GM12865 (cell line): ENCODE data around the gene HNRNPA3.
"Not testable (repeated sequence)": the region's sequence is repeated elsewhere in the genome, so short reads cannot be mapped to it uniquely, and the experiment has no call there.

Source experiments
- DNase-seq: peaks from one replicate; pipeline ENCODE4 v3.0.0; 2010; ENCODE audit warnings: low read depth
- H3K4me3 ChIP-seq: 2 replicates; pipeline ENCODE4 v1.5.1; 2011; ENCODE audit warnings: mild to moderate bottlenecking, low read depth, low read length, control low read depth
- CTCF ChIP-seq: IDR thresholded peaks from 2 replicates; pipeline ENCODE4 v1.5.1; 2011; ENCODE audit warnings: low read length, control low read depth, low read depth, inconsistent platforms; ENCODE audit not compliant: insufficient read depth; ENCODE audit errors: missing control alignments

Gene HNRNPA3

GRCh38 chr2:177262958-177263450 is 50.4 kb downstream of the HNRNPA3 start:
- no peak for TF ChIP-seq CTCF
- peak overlapping the region; percentile 91 for H3K4me3 ChIP-seq
- no peak for DNase-seq

- peak; percentile 90 for TF ChIP-seq CTCF
These were observed 51.0 kb downstream of the HNRNPA3 start for GRCh38 chr2:177263451-177264208.

GRCh38 chr2:177264209-177264692 is 51.7 kb downstream of the HNRNPA3 start:
- H3K4me3 ChIP-seq = peak overlapping the region; percentile 91
- DNase-seq = no peak
- no peak for TF ChIP-seq CTCF

More at GRCh38 chr2:177263451-177264208, 51.0 kb downstream of the HNRNPA3 start:
- peak overlapping the region; percentile 91 for H3K4me3 ChIP-seq
- DNase-seq = peak; percentile 97

GRCh38 chr2:177264693-177265587 is 52.3 kb downstream of the HNRNPA3 start, which contains the start of gene NFE2L2:
TSS of gene NFE2L2 (minus strand) at chr2:177264727. CDS start at chr2:177264576, 151 bp downstream.
- peak; percentile 95 for DNase-seq
- TF ChIP-seq CTCF = peak; percentile 18
- peak within 1 kb of the TSS; percentile 91 for H3K4me3 ChIP-seq

- H3K4me3 ChIP-seq = peak overlapping the region; percentile 91
- no peak for TF ChIP-seq CTCF
- peak; percentile 43 for DNase-seq
These were observed 53.5 kb downstream of the HNRNPA3 start for GRCh38 chr2:177265824-177266817.

GRCh38 chr2:177266955-177267354 is 54.4 kb downstream of the HNRNPA3 start:
- DNase-seq, H3K4me3 ChIP-seq: not testable (repeated sequence)
